RWPE2 (cell line): ENCODE data around the gene MYZAP.

ENCODE experiments used
- ATAC-seq: fragments of 200-7000 bp; cut with Tn5 transposase; 3 replicates; pipeline ENCODE4 v1.9.1; 2021; ENCODE audit warnings: low read depth
- DNase-seq: peaks from one replicate; pipeline ENCODE4 v3.0.0-alpha.2; 2020; ENCODE audit warnings: low spot score
- H3K27ac ChIP-seq: fragments of 450-650 bp; 2 replicates; pipeline ENCODE4 v1.5.1; 2017; ENCODE audit warnings: mild to moderate bottlenecking; ENCODE audit not compliant: poor library complexity, severe bottlenecking
- H3K27me3 ChIP-seq: fragments of 250-450 bp; sonication (Bioruptor Pico); 2 replicates; pipeline ENCODE4 v1.5.1; 2021; ENCODE audit warnings: mild to moderate bottlenecking, moderate library complexity; ENCODE audit not compliant: insufficient read depth, poor library complexity, severe bottlenecking
- H3K36me3 ChIP-seq: fragments of 250-450 bp; sonication (Bioruptor Pico); 2 replicates; pipeline ENCODE4 v1.5.1; 2020; ENCODE audit warnings: low read depth, mild to moderate bottlenecking, moderate library complexity
- H3K4me1 ChIP-seq: fragments of 250-450 bp; sonication (Bioruptor Pico); 2 replicates; pipeline ENCODE4 v1.5.1; 2021; ENCODE audit warnings: mild to moderate bottlenecking, moderate library complexity; ENCODE audit not compliant: insufficient read depth, poor library complexity, severe bottlenecking
- H3K4me3 ChIP-seq: fragments of 250-450 bp; sonication (Bioruptor Pico); 2 replicates; pipeline ENCODE4 v1.5.1; 2021; ENCODE audit warnings: mild to moderate bottlenecking, moderate library complexity; ENCODE audit not compliant: severe bottlenecking
- H3K9me3 ChIP-seq: fragments of 250-450 bp; sonication (Bioruptor Pico); 2 replicates; pipeline ENCODE4 v1.5.1; 2021; ENCODE audit warnings: mild to moderate bottlenecking, moderate library complexity; ENCODE audit not compliant: severe bottlenecking
- TF ChIP-seq, protein P1 (sequence below): fragments of 450-650 bp; IDR thresholded peaks from one replicate; pipeline ENCODE4 v1.5.1; 2017; ENCODE audit warnings: mild to moderate bottlenecking, moderate library complexity; ENCODE audit not compliant: poor library complexity, severe bottlenecking

MYZAP gene

DNA sequence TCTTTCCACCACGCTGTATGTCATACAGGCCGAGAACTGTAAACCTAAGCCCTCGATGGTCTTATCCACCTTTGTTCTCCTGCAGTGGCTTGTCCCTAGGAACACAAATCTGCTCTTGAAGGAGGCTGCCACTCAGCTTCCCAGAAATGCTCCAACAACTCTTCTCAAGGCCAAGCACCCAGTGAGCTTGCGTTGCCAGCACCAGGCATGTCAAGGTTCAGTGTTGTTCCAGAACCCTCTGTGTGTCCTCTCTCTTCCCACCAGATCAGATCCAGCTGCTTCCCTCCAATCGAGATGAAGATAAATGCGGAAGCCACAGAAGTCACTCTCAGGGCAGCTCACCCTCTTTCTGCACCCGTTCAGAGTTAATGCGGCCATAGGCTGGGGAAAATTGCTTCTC lies 11.3 kb upstream of the MYZAP start:
- no peaks in the 10 kb centered on the region for H3K4me1 ChIP-seq
- no peak overlapping the region for H3K4me3 ChIP-seq
- DNase-seq: peak; percentile 36
- TF ChIP-seq, protein P1, sequence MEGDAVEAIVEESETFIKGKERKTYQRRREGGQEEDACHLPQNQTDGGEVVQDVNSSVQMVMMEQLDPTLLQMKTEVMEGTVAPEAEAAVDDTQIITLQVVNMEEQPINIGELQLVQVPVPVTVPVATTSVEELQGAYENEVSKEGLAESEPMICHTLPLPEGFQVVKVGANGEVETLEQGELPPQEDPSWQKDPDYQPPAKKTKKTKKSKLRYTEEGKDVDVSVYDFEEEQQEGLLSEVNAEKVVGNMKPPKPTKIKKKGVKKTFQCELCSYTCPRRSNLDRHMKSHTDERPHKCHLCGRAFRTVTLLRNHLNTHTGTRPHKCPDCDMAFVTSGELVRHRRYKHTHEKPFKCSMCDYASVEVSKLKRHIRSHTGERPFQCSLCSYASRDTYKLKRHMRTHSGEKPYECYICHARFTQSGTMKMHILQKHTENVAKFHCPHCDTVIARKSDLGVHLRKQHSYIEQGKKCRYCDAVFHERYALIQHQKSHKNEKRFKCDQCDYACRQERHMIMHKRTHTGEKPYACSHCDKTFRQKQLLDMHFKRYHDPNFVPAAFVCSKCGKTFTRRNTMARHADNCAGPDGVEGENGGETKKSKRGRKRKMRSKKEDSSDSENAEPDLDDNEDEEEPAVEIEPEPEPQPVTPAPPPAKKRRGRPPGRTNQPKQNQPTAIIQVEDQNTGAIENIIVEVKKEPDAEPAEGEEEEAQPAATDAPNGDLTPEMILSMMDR: no peak
- H3K36me3 ChIP-seq: no peaks in the 10 kb centered on the region
- no peak overlapping the region for H3K27ac ChIP-seq
- no peak for ATAC-seq
- no peaks in the 10 kb centered on the region for H3K27me3 ChIP-seq
- H3K9me3 ChIP-seq: peaks cover 5% of the 10 kb centered on the region

DNA sequence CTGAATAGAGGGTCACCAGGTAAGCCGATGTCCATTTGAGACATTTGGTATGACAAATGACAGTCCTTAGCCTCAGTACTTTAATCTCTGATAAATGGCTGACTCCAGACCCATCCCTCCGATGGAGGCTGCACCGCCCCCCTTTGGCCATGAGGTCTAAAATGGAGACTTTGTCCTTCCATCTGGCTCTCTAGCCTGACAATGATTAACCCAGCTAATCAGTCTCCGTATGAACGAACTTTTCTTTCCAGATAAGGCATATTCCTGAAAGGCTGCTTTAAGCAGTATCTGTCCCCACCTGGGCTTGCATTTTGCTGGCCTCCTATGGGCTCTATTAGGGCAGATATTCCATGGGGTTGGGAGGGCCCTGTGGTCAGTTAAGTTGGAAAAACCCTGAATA lies 10.8 kb upstream of the MYZAP start:
- ATAC-seq: no peak
- H3K9me3 ChIP-seq: peaks cover 5% of the 10 kb centered on the region
- no peaks in the 10 kb centered on the region for H3K4me1 ChIP-seq
- TF ChIP-seq, protein P1: no peak
- no peaks in the 10 kb centered on the region for H3K36me3 ChIP-seq
- H3K4me3 ChIP-seq: no peak overlapping the region
- DNase-seq: peak; percentile 28
- H3K27me3 ChIP-seq: no peaks in the 10 kb centered on the region
- no peak overlapping the region for H3K27ac ChIP-seq

DNA sequence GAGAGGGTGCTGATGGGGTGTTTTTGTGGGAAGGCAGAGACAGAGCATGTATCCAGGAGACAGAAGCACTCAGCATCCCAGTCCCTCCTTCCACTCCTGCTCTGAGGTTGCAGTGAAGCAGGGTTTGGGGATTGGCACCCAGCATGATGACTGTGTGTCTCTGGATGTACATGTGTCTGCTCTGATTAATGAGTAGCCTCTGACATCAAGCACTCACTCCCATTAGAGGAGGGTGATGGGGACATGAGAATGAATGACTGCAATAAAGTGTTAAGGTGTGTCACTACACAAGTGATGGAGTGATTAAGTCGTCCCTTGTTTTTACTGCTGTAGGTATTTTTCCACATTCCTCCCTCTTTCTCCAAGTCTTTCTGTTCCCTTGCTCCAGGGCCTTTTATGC lies 9.6 kb upstream of the MYZAP start:
- Histone ChIP-seq H3K27ac (no peak overlapping the region), H3K9me3 (peaks cover 5% of the 10 kb centered on the region), H3K27me3 (no peaks in the 10 kb centered on the region), H3K4me3 (no peak overlapping the region), H3K4me1 (peaks cover 5% of the 10 kb centered on the region), H3K36me3 (no peaks in the 10 kb centered on the region)
- no peak for ATAC-seq
- DNase-seq: no peak
- TF ChIP-seq, protein P1: no peak

DNA sequence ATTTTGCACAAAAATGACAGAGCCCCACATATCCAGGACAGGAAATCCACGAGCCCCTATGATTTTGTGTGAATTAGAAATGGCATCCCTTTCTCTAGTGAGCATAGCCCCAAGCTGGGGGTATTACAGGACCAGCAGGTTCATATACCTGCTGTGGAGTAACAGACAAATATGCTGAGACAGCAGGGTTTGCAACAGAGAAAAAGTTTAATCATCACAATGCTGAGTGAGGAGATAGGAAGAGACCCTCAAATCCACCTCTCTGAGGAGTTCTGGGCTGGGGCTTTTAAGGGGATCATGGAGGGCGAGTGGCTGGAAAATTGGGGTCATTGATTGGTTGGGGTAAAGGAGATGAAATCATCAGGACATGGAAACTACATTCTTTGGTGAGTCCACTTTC lies 8.4 kb upstream of the MYZAP start:
- H3K27me3 ChIP-seq: no peaks in the 10 kb centered on the region
- DNase-seq: no peak
- H3K36me3 ChIP-seq: no peaks in the 10 kb centered on the region
- peaks cover 13% of the 10 kb centered on the region for H3K4me1 ChIP-seq
- TF ChIP-seq, protein P1: no peak
- H3K27ac ChIP-seq: no peak overlapping the region
- ATAC-seq: no peak
- peaks cover 5% of the 10 kb centered on the region for H3K9me3 ChIP-seq
- no peak overlapping the region for H3K4me3 ChIP-seq

DNA sequence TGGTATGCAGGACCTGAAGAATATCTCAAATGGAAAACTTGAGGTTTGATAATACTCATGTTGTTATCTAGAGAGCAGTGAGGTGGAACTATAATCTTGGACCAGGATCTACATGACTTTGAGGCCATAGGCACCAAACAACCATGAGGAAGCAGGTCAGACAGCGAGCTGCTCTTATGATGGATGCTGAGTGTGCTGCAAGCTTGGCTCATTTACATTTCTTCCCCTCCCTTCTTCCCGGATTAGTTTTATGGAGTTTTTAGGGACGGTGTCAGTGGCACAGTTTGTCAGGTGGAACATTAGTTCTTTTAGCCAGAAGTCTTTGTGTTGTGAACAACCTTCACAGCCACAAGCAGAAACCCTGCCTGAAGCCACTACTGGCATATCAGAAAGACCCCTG lies 8.0 kb upstream of the MYZAP start:
- Histone ChIP-seq H3K9me3 (peaks cover 5% of the 10 kb centered on the region), H3K27me3 (no peaks in the 10 kb centered on the region), H3K4me1 (peaks cover 15% of the 10 kb centered on the region), H3K27ac (no peak overlapping the region), H3K4me3 (no peak overlapping the region), H3K36me3 (no peaks in the 10 kb centered on the region)
- ATAC-seq (no peak), DNase-seq (no peak)
- TF ChIP-seq, protein P1: no peak
